Measurements from ENCODE around the gene ARID3C.

ARID3C gene

GRCh38 chr9:34594177-34594576 is 34.7 kb downstream of the ARID3C start:
- DNase-seq (ENCODE audit: low read depth in 2 of 2), result no peak

DNA sequence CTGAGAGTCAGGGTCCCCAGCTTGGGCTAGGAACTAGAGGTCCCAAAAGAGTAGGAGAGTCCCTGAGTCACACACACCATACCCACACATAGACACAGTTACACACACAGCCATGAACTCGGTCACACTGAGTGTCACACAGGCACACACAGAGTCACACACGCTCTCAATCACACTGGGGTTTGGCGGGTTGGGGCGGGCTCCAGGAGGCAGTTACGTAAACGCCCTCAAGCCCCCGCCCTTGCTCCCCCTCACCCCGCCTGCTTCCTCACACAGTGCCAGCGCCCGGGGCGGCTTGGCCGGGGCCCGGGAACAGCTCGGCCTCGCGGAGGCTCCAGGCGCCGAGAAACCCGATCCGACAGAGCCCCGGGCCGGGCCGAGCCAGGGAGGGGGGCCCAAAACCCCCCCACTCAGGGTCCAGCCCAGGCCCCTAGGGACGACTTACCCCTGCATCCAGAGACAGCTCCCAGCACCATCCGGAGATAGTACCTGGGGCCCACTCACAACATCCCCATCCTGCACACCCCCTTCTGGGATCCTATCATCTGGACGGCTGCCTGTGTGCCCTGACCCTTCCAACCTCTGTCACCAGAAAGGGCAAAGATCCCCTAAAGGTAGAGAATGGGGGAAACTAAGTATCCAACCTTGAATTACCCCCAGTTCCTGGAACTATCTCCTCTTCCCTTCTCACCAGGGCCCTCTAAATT is 35.8 kb downstream of the ARID3C start:
- no peak for DNase-seq (ENCODE audit: low read depth in 2 of 2)

DNA sequence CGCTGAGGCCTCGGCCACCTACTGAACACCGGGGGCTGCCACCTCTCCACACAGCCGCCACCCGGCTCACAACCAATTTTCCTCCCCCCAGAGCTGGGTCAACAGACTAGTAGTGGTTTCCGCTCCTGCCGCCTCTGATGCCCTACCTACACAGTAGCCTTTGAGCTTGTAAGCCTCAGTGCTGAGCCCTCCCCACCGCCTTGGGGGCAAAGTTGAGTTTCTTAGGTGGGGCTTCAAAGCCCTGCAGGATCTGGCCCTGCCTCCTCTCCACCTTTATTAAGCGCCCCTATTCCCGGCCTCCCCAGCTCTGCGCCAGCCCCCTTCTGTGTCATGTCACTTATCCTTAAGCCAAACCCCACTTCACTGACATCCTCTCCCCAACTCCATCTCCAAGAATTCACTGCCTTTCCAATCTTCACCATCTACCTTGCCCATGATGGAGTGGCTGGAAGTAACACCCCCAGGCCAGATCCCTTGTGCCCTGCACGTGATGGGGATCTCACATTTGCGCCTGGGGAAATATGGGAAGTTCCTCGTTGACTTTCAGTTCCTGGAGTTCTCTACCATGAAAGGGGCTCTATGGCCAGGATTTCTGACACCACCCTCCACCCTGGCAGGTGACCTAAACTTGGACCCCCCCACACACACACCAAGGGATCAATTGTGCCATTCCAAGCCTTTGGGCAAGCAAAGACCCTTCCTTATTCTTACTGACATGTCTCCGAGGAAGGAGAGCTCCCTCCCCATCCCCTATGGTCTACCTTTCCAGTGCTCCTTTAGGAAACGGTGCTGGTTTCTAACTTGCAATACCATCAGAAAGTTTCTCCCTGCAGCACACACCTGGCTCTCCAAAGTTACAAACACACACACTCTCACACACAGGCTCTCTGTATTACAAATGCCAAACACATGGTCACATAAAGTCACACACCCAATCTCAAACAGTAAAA is 36.7 kb downstream of the ARID3C start:
- no peak for DNase-seq (ENCODE audit: low read depth in 2 of 2)

DNA sequence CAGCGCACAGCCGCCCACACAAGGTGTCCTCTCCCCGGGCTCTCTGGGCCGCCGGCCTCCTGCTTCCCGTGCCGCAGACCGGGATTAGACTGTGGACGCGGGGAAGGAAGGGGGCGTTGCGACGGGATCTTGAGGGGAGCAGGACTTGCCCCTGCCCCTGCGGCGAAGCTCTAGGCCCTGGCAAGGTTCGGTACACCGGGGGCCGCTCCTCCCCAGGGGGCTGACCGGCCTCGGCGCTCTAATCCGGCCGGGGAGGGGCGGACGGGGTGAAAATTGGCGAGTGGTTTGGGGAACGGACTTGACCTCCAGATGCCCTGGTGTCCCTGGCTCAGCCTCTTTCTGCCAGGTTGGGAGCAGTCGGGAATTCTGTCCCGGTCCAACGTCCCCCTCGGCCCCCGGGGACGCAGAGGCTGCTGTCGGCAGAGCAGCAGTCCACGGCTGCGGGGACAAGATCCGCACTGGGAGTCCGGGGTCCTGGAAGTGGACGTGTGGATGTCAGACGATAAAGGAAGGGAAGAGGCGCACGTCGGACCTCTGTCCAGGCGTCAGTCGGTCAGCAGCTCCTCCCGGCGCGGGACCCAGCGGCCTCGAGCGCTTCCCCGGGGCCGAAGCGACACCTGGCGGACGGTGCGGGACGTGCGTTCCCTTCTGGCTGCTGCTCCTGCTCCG is 37.5 kb downstream of the ARID3C start:
- peak; percentile 49 to 72 for DNase-seq (ENCODE audit: low read depth in 2 of 2)

DNA sequence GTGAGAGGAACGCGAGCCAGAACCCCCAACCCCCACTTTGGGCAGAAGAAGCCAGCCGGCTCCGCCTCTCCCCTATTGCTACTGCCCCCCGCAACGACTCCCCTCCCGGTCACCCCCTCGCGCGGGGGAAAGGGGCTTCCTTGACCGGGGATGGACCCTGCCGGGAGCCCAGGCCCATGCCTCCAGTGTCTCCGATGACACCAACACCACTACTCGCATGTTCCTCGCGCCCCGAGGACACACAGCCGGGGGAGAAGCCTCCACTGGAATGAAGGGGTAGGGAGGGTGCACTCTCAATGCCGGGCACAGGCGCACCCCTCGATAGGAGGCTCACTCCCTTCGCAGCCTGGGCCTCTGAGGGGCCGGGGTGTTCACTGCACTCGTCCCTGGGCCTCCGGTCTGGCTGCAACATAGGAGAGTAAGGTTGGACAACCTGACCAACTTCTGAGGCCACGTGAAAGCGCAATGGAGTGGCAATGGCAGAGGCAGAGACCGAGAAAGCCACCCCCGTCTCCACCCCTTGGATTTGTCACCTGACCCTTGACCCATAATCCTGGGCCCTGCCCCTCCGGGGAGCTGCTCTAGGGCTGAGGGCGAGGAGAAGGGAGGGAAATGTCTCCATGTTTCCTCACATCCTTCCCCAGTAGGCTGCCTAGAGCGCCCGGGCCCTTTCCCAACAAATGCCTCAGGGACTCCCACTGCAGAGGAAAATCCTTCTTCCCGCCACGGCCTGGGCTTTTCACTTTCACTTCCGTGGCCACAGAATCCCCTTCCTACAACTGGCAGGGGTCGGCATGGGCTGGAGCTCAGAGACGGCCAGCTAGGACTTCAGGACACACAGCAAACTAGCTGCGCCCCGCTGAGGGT is 38.3 kb downstream of the ARID3C start:
- DNase-seq (ENCODE audit: low read depth in 2 of 2), result no peak

DNA sequence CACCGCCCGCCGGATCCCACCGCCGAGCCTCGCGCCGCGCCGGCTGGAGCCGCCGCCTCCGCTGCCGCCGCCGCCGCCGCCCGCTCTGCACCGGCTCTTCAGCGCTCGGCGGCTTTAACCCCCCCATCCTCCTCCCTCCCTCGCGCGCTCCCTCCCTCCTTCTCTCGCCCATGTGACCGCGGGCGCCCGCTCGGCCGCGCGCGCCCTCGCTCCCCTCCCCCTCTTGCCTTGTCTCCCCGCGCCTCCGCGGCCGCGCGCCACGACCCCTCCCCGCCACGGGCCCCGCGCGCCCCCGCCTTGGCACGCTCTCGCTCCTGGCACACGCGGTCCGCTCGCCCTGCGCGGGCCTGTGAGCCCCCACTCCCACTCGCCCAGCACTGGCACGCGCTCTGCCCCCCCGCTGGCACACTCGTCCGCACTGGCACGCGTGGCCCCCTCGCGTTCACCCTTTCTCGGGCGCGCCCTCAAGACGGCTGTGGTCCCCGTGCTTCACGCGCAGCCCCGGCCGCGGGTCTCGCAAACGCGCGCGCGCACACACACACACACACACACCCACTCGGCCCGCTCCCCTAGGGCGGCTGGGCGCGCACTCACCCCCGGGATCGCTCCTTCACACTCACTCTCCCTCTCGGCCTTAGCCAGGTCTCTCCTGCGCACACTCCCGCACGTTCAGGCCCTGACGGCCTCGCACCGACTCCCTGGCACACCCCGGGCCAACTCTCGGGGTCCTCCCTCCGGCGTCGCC is 39.1 kb downstream of the ARID3C start, which contains the start of gene CNTFR:
CNTFR (minus strand) TSS at position 89 of the 745 bp plus-strand sequence. CDS start 20,743 bp downstream, outside the sequence.
- no peak for DNase-seq (ENCODE audit: low read depth in 2 of 2)

- no peak for DNase-seq (ENCODE audit: low read depth in 2 of 2)
Observed at GRCh38 chr9:34588671-34589635, 39.9 kb downstream of the ARID3C start.

- no peak for DNase-seq (ENCODE audit: low read depth in 2 of 2)
Observed at GRCh38 chr9:34587271-34587670, 41.6 kb downstream of the ARID3C start.

DNA sequence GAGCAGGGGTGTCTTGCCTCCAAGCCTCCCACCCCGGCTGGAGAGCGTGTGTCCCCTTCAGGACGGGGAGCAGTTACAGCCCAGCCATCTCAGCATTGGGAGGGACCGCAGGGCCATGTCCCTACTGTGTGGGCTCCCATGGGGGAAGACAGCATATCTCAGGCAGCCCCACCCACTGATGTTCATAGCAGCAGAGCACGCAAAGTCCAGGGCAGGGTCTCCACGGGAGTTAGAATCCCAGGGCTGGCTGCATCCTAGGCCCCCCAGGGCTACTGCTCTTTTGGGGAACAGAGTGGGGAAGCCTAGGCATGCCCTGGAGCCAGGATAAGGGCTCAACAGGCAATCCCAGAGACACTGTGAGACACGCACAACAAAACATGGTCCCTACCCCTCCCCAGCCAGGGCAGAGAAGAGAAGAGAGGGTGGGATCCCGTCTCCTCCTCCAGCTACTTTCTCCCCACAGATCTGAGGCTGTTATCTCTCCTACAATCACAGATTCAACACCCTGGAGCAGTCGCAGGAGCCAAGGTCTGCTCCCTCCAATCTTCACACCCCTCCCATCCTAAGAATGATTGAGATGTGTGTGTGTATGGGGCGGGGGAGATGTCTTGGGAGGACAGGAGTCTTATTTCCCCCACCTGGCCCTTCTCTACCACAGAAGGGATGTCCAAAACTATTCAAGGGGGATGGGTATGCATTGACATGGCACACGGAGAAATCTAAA is 42.8 kb downstream of the ARID3C start:
- DNase-seq (ENCODE audit: low read depth in 2 of 2), result no peak

DNA sequence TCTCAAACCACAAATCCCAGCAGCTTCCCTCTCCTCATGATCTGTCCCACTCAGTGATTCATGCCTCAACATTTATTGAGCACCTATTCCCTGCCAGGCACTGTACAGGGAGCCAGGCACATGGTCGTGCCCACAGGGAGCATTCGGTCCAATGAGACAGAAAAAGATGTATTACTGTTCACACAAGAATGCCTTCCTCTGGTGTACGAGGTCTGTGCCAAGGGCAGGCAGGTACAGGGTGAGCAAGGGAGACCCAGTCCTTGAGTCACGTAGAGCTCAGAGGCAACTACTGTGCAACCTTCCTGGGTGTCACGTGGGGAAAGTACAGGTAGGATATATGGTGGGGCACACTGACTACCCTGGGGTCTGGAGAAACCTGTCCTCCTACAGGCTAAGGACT is 43.9 kb downstream of the ARID3C start:
- DNase-seq (ENCODE audit: low read depth in 2 of 2), result no peak

GRCh38 chr9:34582787-34583186 is 46.1 kb downstream of the ARID3C start:
- DNase-seq (ENCODE audit: low read depth in 2 of 2), result no peak

- no peak for DNase-seq (ENCODE audit: low read depth in 2 of 2)
Observed at GRCh38 chr9:34581318-34581717, 47.5 kb downstream of the ARID3C start.

DNA sequence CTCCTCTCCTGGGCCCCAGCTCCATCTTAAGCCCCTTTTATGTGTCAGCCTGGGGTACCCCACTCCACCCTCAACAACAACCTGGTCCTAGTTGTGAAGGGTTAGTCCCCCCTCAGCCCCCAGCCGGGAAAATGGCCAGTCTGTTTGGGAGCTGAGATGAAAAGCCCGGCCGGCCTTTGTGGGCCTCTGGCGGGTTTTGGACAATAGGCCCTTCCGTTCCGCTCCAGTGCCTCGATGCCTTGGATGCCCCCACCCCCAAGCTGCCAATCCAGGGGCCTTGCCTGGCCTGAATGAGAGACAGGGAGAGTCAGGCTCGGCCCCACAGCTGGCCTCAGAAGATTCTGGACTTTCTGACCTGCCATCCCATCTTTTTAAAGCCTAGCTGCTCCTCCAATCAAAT is 48.5 kb downstream of the ARID3C start:
- no peak for DNase-seq (ENCODE audit: low read depth in 2 of 2)

DNA sequence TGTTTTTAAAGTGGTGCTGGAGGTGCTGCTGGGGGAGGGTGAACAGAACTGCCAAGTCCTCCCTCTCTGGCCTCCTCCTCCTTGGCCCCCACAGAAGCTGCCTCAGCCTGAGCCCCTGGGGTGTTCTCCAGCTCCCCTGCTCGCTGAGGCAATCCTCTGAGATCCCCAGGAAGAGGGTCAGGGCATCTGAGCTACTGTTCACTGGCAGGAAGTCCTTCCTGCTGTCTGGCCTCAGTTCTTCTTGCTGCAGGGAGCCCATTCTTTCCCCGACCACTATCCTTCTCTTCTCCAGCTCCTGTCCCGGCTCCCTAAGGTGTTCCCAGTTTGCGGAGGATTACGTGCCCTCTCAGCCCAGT is 49.1 kb downstream of the ARID3C start:
- DNase-seq (ENCODE audit: low read depth in 2 of 2), result no peak

- no peak for DNase-seq (ENCODE audit: low read depth in 2 of 2)
Observed at GRCh38 chr9:34579104-34579807, 49.6 kb downstream of the ARID3C start.

DNA sequence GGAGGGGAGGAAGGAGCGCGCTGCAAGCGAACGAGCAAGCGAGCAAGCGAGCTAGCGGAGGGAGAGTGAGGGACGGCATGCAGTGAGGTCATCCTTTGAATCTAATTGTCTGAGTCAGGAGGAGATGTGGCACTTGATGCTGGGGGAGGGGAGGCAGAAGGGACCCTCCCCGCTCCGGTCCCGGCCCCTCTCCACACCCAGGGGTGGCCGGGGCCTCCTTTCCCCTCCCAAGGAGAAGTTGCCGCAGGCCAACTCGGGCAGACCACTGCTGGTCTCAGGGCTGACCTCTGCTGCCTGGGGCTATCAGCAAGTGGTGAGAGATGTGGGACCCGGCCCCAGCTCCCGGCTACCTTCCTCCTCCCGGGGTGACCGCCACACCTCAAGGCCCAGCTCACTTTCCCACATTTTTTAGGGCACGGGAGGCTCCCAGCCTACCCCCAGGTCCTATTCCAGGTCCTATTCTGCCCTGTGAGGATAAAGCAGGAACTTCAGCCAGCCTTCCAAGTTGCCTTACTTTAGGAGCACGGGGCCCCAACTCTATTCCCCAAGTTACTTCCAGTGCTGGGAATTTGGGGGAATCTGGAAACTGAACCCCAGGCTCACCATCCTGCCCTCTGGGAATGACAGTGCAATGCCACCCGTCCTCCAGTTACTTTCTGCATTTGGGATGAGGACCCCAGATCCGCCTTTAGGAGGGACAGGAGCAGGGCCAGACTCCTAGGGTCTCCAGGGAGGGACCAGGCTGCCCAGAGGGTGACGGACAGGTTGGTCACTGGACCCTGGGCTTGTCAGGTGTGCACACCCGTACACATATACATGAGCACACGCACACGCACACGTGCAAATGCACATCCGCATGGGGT is 50.4 kb downstream of the ARID3C start:
- no peak for DNase-seq (ENCODE audit: low read depth in 2 of 2)

Measured in stimulated activated CD4-positive, alpha-beta T cell treated with anti-CD3 and anti-CD28 coated beads, Interleukin-1b, Interleukin-23, amount 100 ng/mL, for 1 hour (primary cell).